ENCODE data around the gene MYRIP.

The MYRIP gene

GRCh38 chr3:40223856-40224255 is 414.4 kb downstream of the MYRIP start:
- no peak overlapping the region for H3K23ac ChIP-seq (ENCODE audit: low read depth, low read length, poor library complexity)

GRCh38 chr3:40224796-40225515 is 415.5 kb downstream of the MYRIP start:
- WGBS, 2 donors (ENCODE audit: extremely low coverage in 2 of 2, insufficient read length in 2 of 2, insufficient replicate concordance in 1 of 2): no CpG with 5 or more reads among the region's 6 CpGs
- no peak overlapping the region for H2AK5ac ChIP-seq (ENCODE audit: low read depth, low read length)
- no peak overlapping the region for H2BK5ac ChIP-seq (ENCODE audit: low read length)
- H3K23ac ChIP-seq (ENCODE audit: low read depth, low read length, poor library complexity): no peak overlapping the region
- H3K27ac ChIP-seq (replicated peaks; ENCODE audit: low read length): no peak overlapping the region
- no peak overlapping the region for H3K14ac ChIP-seq (ENCODE audit: low read length)
- H3K9ac ChIP-seq (ENCODE audit: low read depth, low read length, poor library complexity): no peak overlapping the region
- no peaks in the 10 kb centered on the region for H3K79me1 ChIP-seq (ENCODE audit: low read depth, low read length)
- no peaks in the 10 kb centered on the region for H3K9me3 ChIP-seq (replicated peaks in 1 of 2; ENCODE audit: control insufficient read depth in 2 of 2, insufficient read depth in 1 of 2, low read depth in 1 of 2, low read length in 2 of 2)
- no peak overlapping the region for H4K91ac ChIP-seq (ENCODE audit: low read depth, low read length, poor library complexity)
- H3K4me2 ChIP-seq (ENCODE audit: insufficient read depth, low read length, poor library complexity, severe bottlenecking): no peak overlapping the region
- no peak overlapping the region for H3K4me3 ChIP-seq (ENCODE audit: low read length in 2 of 2)
- no peak overlapping the region for H2AFZ ChIP-seq (ENCODE audit: low read length)
- H2BK15ac ChIP-seq (ENCODE audit: low read length): no peak overlapping the region
- no peak overlapping the region for H2BK120ac ChIP-seq (ENCODE audit: low read depth, low read length)
- H3K18ac ChIP-seq (ENCODE audit: low read length): no peak overlapping the region
- H3K4me1 ChIP-seq (ENCODE audit: control insufficient read depth in 2 of 2, insufficient read depth in 1 of 2, low read depth in 1 of 2, low read length in 2 of 2): no peaks in the 10 kb centered on the region
- H3K27me3 ChIP-seq (ENCODE audit: control insufficient read depth in 3 of 3, insufficient read depth in 3 of 3, low read depth in 1 of 3, low read length in 3 of 3): no peaks in the 10 kb centered on the region
- no peak overlapping the region for H3K4ac ChIP-seq (ENCODE audit: low read length)
- H3K36me3 ChIP-seq (replicated peaks in 1 of 2; ENCODE audit: control insufficient read depth in 2 of 2, insufficient read depth in 2 of 2, low read length in 2 of 2): no peaks in the 10 kb centered on the region
- H2BK12ac ChIP-seq (ENCODE audit: low read length): no peak overlapping the region
- no peak for DNase-seq (ENCODE audit: low spot score)
- no peak overlapping the region for H4K8ac ChIP-seq (ENCODE audit: low read depth, low read length)

More at GRCh38 chr3:40223856-40224255, 414.4 kb downstream of the MYRIP start:
- Histone ChIP-seq H3K18ac (ENCODE audit: low read length) (no peak overlapping the region), H3K4me3 (ENCODE audit: low read length in 2 of 2) (no peak overlapping the region), H2AK5ac (ENCODE audit: low read depth, low read length) (no peak overlapping the region), H3K14ac (ENCODE audit: low read length) (no peak overlapping the region), H3K9me3 (replicated peaks in 1 of 2; ENCODE audit: control insufficient read depth in 2 of 2, insufficient read depth in 1 of 2, low read depth in 1 of 2, low read length in 2 of 2) (no peaks in the 10 kb centered on the region), H2BK120ac (ENCODE audit: low read depth, low read length) (no peak overlapping the region), H3K27ac (replicated peaks; ENCODE audit: low read length) (no peak overlapping the region), H4K8ac (ENCODE audit: low read depth, low read length) (no peak overlapping the region), H3K27me3 (ENCODE audit: control insufficient read depth in 3 of 3, insufficient read depth in 3 of 3, low read depth in 1 of 3, low read length in 3 of 3) (no peaks in the 10 kb centered on the region), H3K4ac (ENCODE audit: low read length) (no peak overlapping the region), H3K36me3 (replicated peaks in 1 of 2; ENCODE audit: control insufficient read depth in 2 of 2, insufficient read depth in 2 of 2, low read length in 2 of 2) (no peaks in the 10 kb centered on the region), H2BK5ac (ENCODE audit: low read length) (no peak overlapping the region), H3K9ac (ENCODE audit: low read depth, low read length, poor library complexity) (no peak overlapping the region), H2BK12ac (ENCODE audit: low read length) (no peak overlapping the region), H3K79me1 (ENCODE audit: low read depth, low read length) (no peaks in the 10 kb centered on the region), H2BK15ac (ENCODE audit: low read length) (no peak overlapping the region), H2AFZ (ENCODE audit: low read length) (no peak overlapping the region), H3K4me2 (ENCODE audit: insufficient read depth, low read length, poor library complexity, severe bottlenecking) (no peak overlapping the region), H4K91ac (ENCODE audit: low read depth, low read length, poor library complexity) (no peak overlapping the region), H3K4me1 (ENCODE audit: control insufficient read depth in 2 of 2, insufficient read depth in 1 of 2, low read depth in 1 of 2, low read length in 2 of 2) (no peaks in the 10 kb centered on the region)
- WGBS, 2 donors (ENCODE audit: extremely low coverage in 2 of 2, insufficient read length in 2 of 2, insufficient replicate concordance in 1 of 2): no CpG with 5 or more reads among the region's 4 CpGs
- DNase-seq (ENCODE audit: low spot score): no peak

GRCh38 chr3:40226636-40227035 is 417.2 kb downstream of the MYRIP start:
- Histone ChIP-seq H3K23ac (ENCODE audit: low read depth, low read length, poor library complexity) (no peak overlapping the region), H2AFZ (ENCODE audit: low read length) (no peak overlapping the region), H3K9me3 (replicated peaks in 1 of 2; ENCODE audit: control insufficient read depth in 2 of 2, insufficient read depth in 1 of 2, low read depth in 1 of 2, low read length in 2 of 2) (no peaks in the 10 kb centered on the region), H3K4me2 (ENCODE audit: insufficient read depth, low read length, poor library complexity, severe bottlenecking) (no peak overlapping the region), H3K14ac (ENCODE audit: low read length) (no peak overlapping the region), H3K18ac (ENCODE audit: low read length) (no peak overlapping the region), H3K36me3 (replicated peaks in 1 of 2; ENCODE audit: control insufficient read depth in 2 of 2, insufficient read depth in 2 of 2, low read length in 2 of 2) (no peaks in the 10 kb centered on the region), H2BK5ac (ENCODE audit: low read length) (no peak overlapping the region), H3K27ac (replicated peaks; ENCODE audit: low read length) (no peak overlapping the region), H2BK15ac (ENCODE audit: low read length) (no peak overlapping the region), H2BK12ac (ENCODE audit: low read length) (no peak overlapping the region), H3K9ac (ENCODE audit: low read depth, low read length, poor library complexity) (no peak overlapping the region), H4K91ac (ENCODE audit: low read depth, low read length, poor library complexity) (no peak overlapping the region), H2BK120ac (ENCODE audit: low read depth, low read length) (no peak overlapping the region), H3K4ac (ENCODE audit: low read length) (no peak overlapping the region), H4K8ac (ENCODE audit: low read depth, low read length) (no peak overlapping the region), H2AK5ac (ENCODE audit: low read depth, low read length) (no peak overlapping the region), H3K27me3 (ENCODE audit: control insufficient read depth in 3 of 3, insufficient read depth in 3 of 3, low read depth in 1 of 3, low read length in 3 of 3) (no peaks in the 10 kb centered on the region), H3K4me1 (ENCODE audit: control insufficient read depth in 2 of 2, insufficient read depth in 1 of 2, low read depth in 1 of 2, low read length in 2 of 2) (no peaks in the 10 kb centered on the region), H3K79me1 (ENCODE audit: low read depth, low read length) (no peaks in the 10 kb centered on the region), H3K4me3 (ENCODE audit: low read length in 2 of 2) (no peak overlapping the region)
- no peak for DNase-seq (ENCODE audit: low spot score)
- WGBS, 2 donors (ENCODE audit: extremely low coverage in 2 of 2, insufficient read length in 2 of 2, insufficient replicate concordance in 1 of 2): no CpG with 5 or more reads among the region's 5 CpGs

- Histone ChIP-seq H3K4me2 (ENCODE audit: insufficient read depth, low read length, poor library complexity, severe bottlenecking) (no peak overlapping the region), H2BK5ac (ENCODE audit: low read length) (no peak overlapping the region), H3K27me3 (ENCODE audit: control insufficient read depth in 3 of 3, insufficient read depth in 3 of 3, low read depth in 1 of 3, low read length in 3 of 3) (no peaks in the 10 kb centered on the region), H4K91ac (ENCODE audit: low read depth, low read length, poor library complexity) (no peak overlapping the region), H3K36me3 (replicated peaks in 1 of 2; ENCODE audit: control insufficient read depth in 2 of 2, insufficient read depth in 2 of 2, low read length in 2 of 2) (no peaks in the 10 kb centered on the region), H2BK15ac (ENCODE audit: low read length) (no peak overlapping the region), H3K4ac (ENCODE audit: low read length) (no peak overlapping the region), H3K9ac (ENCODE audit: low read depth, low read length, poor library complexity) (no peak overlapping the region), H2BK120ac (ENCODE audit: low read depth, low read length) (no peak overlapping the region), H3K18ac (ENCODE audit: low read length) (no peak overlapping the region), H3K79me1 (ENCODE audit: low read depth, low read length) (no peaks in the 10 kb centered on the region), H3K14ac (ENCODE audit: low read length) (no peak overlapping the region), H3K4me1 (ENCODE audit: control insufficient read depth in 2 of 2, insufficient read depth in 1 of 2, low read depth in 1 of 2, low read length in 2 of 2) (no peaks in the 10 kb centered on the region), H3K4me3 (ENCODE audit: low read length in 2 of 2) (no peak overlapping the region), H2AFZ (ENCODE audit: low read length) (no peak overlapping the region), H3K27ac (replicated peaks; ENCODE audit: low read length) (no peak overlapping the region), H4K8ac (ENCODE audit: low read depth, low read length) (no peak overlapping the region), H2AK5ac (ENCODE audit: low read depth, low read length) (no peak overlapping the region), H3K9me3 (replicated peaks in 1 of 2; ENCODE audit: control insufficient read depth in 2 of 2, insufficient read depth in 1 of 2, low read depth in 1 of 2, low read length in 2 of 2) (no peaks in the 10 kb centered on the region), H3K23ac (ENCODE audit: low read depth, low read length, poor library complexity) (no peak overlapping the region), H2BK12ac (ENCODE audit: low read length) (no peak overlapping the region)
- WGBS, 2 donors (ENCODE audit: extremely low coverage in 2 of 2, insufficient read length in 2 of 2, insufficient replicate concordance in 1 of 2): no CpG with 5 or more reads among the region's 5 CpGs
- no peak for DNase-seq (ENCODE audit: low spot score)
Observed at GRCh38 chr3:40228792-40229350, 419.5 kb downstream of the MYRIP start.
